Measurements from ENCODE around the gene RIN3.

DNA sequence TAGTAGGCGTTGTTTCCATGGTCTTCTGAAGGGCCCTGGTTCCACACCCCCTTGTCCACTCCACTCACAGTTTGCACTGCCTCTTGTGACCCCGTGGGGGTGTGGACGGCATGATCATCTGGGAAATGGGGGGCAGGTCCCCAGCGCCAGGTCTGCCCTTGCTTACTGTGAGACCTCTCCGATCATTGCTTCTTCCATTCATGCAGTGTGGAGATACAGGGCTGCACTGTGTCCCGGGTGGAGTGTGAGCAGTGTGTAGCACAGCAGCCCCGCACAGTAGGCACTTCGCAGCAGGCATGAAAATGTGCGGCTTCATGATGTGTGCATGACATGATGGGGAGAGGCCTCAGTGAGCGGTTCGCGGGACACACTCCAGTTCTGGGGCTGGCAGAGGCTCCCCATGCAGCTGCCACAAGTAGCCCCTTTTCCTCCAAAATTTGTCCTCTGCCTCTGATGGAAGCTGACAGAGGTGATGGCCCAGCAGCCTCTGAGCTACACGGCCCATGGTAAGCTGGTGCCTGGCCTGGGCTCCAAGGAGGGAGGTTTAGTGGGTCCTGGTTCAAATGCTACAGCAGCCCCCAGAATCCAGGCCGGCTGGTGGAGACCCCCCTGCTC lies 15.0 kb downstream of the RIN3 start:
- TF ChIP-seq, protein P1, sequence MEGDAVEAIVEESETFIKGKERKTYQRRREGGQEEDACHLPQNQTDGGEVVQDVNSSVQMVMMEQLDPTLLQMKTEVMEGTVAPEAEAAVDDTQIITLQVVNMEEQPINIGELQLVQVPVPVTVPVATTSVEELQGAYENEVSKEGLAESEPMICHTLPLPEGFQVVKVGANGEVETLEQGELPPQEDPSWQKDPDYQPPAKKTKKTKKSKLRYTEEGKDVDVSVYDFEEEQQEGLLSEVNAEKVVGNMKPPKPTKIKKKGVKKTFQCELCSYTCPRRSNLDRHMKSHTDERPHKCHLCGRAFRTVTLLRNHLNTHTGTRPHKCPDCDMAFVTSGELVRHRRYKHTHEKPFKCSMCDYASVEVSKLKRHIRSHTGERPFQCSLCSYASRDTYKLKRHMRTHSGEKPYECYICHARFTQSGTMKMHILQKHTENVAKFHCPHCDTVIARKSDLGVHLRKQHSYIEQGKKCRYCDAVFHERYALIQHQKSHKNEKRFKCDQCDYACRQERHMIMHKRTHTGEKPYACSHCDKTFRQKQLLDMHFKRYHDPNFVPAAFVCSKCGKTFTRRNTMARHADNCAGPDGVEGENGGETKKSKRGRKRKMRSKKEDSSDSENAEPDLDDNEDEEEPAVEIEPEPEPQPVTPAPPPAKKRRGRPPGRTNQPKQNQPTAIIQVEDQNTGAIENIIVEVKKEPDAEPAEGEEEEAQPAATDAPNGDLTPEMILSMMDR (IDR thresholded peaks at IDR 0.05), result no peak
- no peak for TF ChIP-seq POLR2AphosphoS5 (IDR thresholded peaks at IDR 0.05)
- TF ChIP-seq POLR2A (IDR thresholded peaks at IDR 0.05), result no peak
